HG02938 (cell line): ENCODE results near the gene KLHL42.
"Not testable (repeated sequence)": the region's sequence is repeated elsewhere in the genome, so short reads cannot be mapped to it uniquely, and the experiment has no call there.

Source experiments
- ATAC-seq: cut with Tn5 transposase; IDR thresholded peaks from one replicate; pipeline ENCODE4 v1.9.1; 2021; ENCODE audit warnings: mild to moderate bottlenecking, moderate library complexity; ENCODE audit not compliant: unreplicated experiment

Gene KLHL42, protein sequence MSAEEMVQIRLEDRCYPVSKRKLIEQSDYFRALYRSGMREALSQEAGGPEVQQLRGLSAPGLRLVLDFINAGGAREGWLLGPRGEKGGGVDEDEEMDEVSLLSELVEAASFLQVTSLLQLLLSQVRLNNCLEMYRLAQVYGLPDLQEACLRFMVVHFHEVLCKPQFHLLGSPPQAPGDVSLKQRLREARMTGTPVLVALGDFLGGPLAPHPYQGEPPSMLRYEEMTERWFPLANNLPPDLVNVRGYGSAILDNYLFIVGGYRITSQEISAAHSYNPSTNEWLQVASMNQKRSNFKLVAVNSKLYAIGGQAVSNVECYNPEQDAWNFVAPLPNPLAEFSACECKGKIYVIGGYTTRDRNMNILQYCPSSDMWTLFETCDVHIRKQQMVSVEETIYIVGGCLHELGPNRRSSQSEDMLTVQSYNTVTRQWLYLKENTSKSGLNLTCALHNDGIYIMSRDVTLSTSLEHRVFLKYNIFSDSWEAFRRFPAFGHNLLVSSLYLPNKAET

DNA sequence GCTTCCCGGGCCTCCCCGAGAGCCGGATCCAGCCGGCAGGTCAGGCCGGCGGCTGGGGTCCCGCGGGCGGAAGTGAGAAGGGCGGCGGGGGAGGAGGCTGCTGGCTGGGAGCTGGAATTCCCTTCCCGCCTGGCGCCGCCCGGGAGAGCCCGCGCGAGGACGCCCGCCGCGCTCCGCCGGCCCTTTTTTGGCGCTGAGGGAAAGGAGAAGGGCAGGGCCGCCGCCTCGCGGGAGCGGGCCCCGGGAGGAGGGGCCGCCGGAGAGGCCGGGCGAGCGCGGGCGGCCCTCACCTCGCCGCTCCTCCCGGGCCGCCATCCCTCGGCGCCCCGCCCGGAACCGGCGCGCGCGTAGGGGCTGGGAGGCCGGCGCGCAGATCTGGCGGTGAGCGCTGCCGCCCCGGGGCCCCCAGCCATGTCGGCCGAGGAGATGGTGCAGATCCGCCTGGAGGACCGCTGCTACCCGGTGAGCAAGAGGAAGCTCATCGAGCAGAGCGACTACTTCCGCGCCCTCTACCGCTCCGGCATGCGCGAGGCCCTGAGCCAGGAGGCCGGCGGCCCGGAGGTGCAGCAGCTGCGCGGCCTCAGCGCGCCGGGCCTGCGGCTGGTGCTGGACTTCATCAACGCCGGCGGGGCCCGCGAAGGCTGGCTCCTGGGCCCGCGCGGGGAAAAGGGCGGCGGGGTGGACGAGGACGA is at the start of gene KLHL42, which contains the start of gene MANSC4:
KLHL42 (plus strand) TSS at position 314 of the 692 bp plus-strand sequence; CDS start at position 412, 98 bp downstream.
MANSC4 (minus strand) TSS at position 317 of the 692 bp plus-strand sequence. CDS start 8,960 bp downstream, outside the sequence.
- ATAC-seq, result peak; percentile 81

DNA sequence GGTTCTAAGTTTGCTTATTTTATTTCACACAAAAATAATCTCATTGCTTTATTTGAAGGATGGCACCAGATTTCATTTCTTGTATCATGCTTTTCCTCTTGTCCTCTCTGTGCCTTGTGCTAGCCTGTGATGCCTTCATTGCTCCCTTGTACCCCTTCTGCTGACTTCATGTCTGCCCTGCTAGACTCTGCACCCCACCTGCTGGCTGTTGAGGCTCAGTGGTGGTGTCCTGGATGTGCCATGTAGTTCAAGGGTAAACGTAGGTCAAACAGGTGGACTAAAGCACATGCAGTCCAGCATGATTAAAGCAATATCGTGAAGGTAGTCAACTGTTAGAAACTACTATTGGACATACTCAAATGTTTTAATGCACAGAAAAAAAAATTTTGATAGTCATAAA is 47.8 kb upstream of the KLHL42 start:
- ATAC-seq, result peak; percentile 47

DNA sequence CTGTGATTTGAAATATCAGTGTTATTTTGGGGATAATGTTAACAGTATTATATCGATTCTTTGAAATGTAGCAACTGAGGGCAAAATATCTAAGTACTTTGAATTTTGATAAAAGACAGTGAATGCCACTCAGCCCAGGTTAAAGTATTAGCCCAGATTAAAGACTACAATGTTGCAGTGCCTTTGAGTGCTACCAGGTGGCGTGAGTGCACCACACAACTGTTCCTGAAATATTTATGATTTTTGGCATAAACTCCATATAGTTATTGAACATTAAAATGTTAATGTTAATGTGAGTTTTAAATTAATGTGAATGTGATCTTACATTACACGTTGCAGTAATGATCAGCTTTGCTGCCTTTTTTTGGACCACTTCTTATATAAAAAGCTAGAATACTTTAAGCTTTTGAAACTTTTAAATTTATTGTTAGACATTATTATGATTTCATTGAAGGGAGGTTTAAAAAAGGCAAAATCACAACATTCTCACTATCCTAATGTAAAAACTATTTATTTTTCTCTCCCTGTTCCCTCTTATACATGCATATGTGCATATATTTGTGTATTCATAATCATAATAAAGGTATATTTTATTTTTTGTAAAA is 46.9 kb upstream of the KLHL42 start:
- peak; percentile 76 for ATAC-seq

DNA sequence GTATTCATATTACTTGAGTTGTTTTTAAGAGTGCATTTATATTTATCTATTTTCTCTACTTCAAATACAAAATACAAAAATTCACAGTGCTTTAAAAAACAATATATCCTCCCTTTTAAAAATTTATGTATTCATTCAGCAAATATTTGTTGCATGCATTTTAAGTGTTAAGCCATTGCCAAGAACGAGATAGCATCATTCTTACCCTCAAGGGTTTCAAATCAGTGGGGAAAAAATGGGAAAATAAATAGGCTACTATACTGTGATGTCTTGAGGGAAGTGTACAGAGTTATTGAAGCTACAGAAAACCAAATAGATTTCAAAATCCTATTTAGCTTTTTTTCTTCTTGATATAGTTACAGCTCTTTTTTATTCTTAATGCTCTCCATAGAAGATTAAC is 46.2 kb upstream of the KLHL42 start:
- ATAC-seq, result no peak

DNA sequence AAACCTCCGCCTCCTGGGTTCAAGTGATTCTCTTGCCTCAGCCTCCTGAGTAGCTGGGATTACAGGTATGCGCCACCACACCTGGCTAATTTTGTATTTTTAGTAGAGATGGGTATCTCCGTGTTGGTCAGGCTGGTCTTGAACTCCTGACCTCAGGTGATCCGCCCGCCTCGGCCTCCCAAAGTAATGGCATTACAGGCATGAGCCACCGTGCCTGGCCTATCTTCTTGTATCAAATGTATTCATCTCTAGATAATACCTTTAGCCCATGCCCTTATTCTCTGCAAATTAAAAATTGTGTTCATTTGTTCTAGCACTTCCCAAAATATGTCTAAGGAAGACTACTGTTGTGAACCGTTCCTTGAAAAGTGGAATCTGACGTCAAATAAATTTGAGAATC is 45.7 kb upstream of the KLHL42 start:
- not testable (repeated sequence) for ATAC-seq

DNA sequence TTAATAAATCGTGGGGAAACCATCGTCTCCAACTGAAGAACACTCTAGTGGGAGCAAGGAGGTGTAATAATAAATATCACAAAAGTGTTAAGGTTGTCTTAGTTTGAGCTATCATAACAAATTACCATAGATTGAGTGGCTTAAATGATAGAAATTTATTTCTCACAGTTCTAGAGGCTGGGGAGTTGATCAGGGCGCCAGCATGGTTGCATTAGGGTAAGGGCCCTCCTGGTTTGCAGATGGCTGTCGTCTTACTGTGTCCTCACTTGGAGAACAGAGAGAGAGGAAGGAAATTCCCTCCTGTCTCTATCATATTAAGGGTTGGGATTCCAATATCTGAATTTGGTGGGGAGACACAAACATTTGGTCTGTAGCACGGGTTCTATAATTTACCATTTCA is 36.4 kb upstream of the KLHL42 start:
- ATAC-seq, result no peak

DNA sequence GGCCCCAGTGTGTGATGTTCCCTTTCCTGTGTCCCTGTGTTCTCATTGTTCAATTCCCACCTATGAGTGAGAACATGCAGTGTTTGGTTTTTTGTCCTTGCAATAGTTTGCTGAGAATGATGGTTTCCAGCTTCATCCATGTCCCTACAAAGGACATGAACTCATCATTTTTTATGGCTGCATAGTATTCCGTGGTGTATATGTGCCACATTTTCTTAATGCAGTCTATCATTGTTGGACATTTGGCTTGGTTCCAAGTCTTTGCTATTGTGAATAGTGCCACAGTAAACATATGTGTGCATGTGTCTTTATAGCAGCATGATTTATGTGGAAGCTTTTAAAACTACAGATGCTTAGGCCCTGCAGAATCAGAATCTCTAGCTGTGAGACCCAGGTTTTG is 34.3 kb upstream of the KLHL42 start:
- not testable (repeated sequence) for ATAC-seq

DNA sequence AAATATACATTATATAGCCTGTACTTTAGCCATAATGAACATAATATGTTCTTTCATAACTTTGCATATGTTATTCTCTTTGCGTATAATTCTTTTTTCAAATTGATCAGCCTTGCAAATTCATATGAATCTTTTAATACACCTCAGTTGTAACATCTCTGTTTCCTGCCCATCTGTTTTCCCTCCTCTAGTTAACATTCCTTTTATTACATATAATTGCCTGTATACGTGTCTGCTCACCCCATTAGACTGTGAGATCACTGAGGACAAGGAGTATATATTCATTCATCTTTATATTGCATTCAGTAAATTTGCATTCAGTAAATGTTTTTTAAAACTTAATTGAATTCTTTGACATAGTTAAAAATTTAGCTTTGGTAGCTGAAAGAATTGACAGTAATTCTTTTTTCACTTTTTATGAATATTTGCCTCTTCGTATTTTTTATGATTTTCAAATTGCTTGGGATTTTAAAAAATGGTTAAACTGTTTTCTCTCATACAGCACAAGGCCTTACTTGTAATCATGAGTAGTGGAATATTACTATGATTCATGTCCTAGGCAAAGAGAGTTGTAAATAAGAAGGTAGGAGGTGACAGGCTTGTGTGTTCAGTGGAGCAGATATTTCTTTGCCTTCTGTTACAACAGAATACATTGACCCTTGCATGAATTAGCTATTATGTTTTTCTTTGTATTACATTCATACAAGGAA is 32.8 kb upstream of the KLHL42 start:
- no peak for ATAC-seq

DNA sequence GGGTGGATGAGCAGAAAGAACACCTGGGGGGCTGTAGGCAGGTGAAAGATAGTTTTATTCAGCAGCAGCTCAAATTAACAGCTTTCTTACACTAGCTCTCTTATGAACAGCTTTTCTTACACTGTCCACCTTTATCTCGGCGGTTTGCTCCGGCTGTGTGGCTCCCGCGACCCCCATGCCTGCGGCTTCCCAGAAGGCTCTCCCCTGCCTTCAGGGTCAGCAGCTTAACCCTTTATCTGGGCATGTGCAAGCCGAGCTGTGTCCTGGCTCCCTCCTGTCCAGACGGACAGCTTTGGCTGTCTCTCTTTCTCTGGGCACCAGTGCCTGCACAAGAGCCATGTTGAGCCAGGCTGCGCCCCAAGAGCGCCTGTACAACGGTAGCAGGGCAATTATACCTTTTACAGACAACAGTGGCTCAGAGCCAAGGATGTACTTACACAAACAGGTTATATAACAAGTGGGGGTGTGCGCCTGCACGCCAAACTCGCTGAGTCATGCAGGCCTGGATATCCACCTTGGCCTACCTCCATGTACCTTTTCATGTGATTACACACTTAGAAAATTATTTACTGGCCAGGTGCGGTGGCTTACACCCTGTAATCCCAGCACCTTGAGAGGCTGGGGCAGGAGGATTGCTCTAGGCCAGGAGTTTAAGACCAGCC is 28.5 kb upstream of the KLHL42 start:
- ATAC-seq, result no peak

DNA sequence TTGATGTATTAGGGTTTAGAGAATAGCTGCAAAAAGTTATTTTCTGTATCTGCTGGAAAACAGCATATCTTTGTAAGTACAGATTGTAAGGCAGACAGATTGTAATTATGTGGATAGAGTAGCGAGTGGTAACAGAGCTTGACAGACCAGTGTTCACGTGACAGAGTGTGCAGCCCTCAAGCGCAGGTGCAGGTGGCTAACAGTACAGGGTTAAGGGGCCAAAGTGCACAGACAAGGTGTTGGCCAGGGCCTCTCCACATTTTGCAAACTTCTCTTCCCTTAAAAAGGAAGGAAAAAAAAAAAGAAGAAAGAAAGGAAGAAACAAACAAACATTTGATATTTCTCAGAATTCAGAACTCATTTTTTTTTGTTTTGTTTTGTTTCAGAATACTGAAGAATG is 25.2 kb upstream of the KLHL42 start:
- ATAC-seq, result no peak

DNA sequence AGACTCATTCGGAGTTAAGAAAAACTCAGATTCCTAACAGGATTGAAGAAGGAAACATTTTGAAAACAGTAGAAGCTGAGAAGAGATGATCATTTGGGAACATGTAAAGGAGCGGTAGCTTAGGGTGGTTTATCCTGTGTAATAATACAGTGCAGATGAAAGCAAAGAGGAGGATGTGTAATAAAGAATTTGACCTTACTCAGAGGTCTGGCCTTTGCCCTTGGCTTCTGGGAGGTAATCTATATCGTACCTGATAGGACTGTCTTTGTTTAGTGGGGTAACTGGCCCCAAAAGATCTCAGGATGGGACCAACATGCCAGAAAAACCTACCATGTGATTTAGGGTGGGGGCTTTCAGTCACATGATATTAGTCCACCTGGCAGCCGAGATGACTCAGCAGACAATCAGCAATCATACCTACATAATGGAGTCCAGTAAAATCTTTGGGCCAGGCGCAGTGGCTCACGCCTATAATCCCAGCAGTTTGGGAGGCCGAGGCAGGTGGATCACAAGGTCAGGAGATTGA is 23.3 kb upstream of the KLHL42 start:
- ATAC-seq, result no peak

DNA sequence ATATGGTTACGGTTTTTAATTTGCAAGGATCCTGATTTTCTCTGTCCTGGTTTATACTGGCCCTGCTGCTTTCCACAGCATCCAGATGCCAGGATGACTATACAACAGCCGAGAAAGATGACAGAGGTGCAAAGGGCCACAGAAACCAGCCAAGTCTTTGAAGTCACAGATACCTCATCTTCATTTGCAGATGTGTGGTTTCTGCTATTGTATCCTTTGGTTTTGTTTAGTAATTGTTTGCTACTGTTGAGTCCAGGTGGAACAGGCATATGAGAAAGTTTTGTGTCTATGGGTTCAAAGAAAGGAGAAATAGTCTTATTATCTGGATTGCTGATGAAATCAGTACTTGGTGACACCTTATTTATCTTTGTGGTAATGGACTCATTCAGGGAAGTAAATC is 17.3 kb upstream of the KLHL42 start:
- ATAC-seq, result no peak

DNA sequence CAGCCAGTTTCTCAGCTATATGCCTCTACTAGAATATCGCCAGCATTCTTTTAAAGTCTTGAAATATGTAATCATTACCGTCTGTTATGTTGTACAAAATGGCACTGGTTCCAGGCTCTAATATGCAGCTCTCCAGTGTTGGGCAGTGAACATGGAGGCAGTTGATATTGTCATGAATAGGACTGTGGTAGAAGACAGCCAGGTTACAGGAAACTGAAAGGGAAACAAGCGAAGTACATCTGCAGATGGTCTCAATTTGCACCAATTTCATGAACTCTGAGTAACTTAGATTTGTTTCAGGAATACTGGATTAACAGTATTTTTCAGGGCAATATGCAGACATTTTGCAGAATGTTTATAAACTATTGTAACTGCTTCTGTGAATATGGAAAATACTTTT is 13.4 kb upstream of the KLHL42 start:
- no peak for ATAC-seq

DNA sequence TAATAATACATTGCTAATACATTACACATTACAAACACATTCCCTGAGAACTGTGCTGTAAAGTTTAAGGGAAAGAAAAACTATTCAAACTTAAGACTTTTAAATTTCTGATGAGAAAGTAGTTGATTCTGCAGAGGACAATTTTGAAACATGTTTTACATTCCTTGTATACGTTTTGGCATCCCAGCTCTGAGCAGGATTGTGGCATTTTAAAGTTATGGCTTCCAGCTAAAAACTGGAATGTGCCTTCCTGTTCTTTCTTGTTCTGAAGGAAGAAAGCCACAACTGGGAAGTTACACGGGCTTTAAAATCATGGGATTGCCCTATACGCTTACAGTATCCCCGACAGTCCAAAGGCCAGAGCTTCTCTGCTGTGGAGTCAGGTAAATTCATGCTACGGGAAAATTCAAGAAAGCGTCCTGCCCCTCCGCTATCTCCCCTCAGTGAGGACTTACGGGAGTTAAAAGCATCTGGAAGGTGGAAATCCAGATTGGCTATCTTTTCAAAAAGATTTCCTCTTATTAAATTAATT is 10.8 kb upstream of the KLHL42 start:
- no peak for ATAC-seq

DNA sequence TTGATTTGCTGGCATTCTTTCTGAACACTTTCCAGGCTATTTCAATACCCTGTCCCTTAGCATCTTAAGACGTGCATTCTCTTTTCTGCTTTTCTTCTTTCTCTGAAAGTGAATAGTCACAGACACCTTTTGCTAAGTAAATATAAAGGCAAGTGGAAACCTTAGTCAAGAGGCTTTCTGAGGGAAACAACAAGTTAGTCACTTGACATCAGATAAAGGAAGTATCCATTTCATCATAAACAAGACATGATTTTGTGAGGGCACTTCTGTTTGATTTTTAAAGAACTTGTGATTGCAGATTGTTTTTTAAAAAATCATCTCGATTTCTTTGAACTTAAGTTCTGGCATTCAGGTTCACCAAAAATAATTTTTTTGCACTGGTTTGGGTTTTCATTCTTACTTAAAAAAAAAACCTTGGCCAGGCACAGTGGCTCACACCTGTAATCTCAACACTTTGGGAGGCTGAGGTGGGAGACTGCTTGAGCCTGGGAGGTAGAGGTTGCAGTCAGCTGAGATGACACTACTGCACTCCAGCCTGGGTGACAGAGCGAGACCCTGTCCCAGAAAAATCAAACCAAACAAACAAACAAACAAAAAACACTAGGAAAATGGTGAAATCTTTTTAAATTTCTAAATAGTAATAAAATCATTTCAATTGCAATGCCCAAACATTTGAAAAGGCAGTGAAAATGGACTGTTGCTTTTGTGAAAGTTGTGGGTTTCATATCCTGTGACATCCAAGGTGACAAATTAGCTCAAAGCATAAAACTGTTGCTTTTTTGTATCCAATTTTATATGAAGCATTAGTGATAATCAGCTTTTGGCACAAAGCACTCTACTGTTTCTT is 8.3 kb upstream of the KLHL42 start:
- ATAC-seq, result no peak

DNA sequence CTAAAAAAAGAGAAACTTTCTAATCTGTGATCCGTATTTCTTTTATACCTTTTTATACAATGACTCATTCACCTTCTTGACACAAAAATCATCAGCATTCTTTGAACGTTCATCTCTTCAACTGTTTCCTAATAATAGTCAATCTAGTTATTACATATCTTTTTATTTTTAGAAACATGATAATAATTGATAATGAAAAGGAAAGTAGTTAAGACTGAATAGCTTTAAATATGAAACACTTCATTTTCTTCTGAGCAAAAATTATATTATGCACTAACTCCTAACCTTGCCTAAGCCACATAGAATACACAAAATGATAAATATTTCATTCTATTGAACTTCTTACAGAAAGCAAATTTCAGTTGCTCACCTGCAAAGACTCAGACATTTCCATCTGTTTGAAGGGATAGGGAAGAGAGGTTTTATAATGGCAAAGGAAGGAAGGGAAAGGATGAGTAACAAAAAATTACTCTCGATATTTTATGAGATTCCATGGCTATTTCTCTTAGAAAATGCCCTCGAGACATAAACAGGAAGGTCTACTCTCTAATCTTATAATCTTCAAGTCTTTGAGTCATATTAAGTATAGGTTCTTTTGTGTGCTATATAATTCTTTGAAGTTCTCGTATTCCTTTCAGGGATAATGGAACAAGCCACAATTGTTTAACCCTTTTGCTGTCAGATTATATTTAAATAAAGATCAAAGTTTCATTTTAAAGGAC is 7.5 kb upstream of the KLHL42 start:
- no peak for ATAC-seq

DNA sequence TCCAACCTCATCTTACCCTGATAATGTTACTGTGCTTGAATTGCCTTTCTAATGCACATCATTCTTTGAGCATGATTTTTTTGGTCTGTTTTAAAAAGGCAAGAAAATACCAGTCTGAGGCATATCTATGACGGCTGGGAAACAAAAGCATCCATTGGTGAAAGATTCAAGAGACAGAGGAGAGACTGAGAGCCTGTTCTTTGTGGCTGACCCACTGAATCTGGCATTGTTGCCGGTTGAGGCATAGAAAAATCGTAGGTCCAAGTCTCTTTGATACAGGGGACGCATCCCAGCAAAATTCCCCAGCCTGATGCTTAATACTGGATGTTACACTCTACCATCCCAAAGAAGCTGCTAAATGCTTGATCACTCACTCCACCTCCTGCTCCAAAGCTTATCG is 2.9 kb upstream of the KLHL42 start:
- ATAC-seq, result no peak

DNA sequence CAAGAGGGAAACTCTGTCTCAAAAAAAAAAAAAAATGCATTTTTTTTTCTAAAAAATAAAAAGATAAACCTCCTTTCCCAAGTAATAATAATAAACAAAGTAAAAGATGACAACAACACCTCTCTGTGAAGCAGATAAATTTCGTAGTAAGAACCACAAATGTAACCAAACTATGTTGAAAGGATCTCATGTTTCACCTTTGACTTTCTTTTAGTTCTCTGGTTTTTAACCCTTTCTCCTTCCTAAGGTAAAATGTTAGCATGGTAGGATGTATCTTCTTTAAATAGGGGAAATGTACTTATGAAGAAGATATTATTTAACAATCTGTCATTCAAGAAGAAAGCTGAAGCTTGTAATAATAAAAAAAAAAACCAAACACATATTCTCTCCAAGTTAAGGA is 1.8 kb upstream of the KLHL42 start:
- ATAC-seq, result no peak
